ENCODE data around the gene ST6GALNAC3.
"Not testable (repeated sequence)": the region's sequence is repeated elsewhere in the genome, so short reads cannot be mapped to it uniquely, and the experiment has no call there.

The ST6GALNAC3 gene

DNA sequence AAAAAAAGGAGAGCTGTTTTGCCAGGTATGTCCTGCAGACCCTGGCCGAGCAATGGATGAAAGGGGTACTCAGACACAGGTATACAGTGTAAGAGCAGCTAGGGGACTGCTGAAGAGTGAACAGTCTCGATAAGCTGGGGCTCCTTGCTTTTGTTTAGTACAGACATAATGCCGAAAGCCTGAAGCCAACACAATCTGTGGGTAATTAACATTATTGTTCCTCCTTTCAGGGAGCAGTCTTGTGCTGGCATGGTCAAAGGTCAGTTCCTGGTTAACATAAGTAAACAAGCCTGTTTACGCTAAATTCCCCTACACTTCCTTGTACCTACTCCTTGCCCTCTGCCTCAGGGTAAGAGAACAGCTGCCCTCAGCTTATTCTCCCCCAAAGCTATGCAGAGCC is 520.5 kb downstream of the ST6GALNAC3 start:
- DNase-seq, result no peak

DNA sequence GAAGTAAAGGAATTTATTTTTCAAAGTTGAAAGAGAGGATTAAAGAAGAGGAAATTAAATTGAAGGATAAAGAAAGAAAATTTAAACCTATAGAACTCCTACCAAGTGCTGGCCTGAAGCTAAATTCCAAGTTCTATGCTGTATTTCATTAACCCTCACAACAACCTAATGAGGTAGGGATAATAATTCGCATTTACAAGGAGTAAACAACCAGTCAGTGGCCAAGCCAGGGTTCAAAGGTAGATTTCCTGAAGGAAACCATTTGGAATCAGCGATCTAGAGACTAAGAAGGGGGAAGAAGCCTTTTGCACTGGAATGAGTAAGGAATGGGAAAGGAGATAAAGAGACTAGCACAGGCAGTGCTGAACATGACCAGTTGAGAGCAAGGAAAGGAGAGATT is 526.9 kb downstream of the ST6GALNAC3 start:
- no peak for DNase-seq

- DNase-seq, result no peak
Observed at GRCh38 chr1:76607717-76608116, 533.2 kb downstream of the ST6GALNAC3 start.

- no peak for DNase-seq
Observed at GRCh38 chr1:76611770-76612445, 537.4 kb downstream of the ST6GALNAC3 start.

DNA sequence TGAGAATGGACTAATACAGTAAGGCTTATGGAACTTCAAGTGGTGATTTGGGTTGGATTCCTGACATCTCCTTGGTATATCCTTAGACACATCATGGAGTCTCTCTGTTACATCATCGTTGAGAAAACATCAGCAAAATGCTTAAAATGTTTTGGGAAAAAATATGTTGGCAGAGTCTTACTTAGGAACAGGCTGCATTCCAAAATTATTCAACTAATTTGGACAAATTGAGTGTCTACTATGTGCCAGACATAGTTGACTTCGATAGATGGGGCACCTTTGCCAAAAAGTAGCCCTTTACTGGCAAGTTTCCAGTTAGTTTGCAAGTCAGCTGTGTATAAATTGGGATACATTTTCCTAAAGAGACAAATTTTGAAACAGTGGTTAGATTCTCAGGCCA is 539.3 kb downstream of the ST6GALNAC3 start:
- DNase-seq, result no peak

- no peak for DNase-seq
Observed at GRCh38 chr1:76615253-76616035, 540.9 kb downstream of the ST6GALNAC3 start.

DNA sequence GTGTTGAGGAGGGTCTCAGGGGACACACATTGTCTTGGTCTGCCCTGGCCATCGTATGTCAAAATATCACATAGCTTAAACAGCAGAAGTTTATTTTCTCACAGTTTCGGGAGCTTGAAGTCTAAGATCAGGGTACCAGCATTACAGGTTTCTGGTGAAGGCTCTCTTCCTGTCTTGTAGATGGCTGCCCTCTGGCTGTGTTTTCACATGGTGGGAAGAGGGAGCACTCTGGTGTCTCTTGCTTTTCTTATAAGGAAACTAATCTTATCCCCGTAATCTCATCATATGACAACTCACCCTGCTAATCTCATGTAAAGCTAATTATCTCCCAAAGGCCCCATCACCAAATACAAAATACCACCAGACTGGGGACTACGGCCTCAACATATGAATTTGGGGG is 545.8 kb downstream of the ST6GALNAC3 start:
- no peak for DNase-seq

- no peak for DNase-seq
Observed at GRCh38 chr1:76622774-76623528, 548.4 kb downstream of the ST6GALNAC3 start.

- DNase-seq, result no peak
Observed at GRCh38 chr1:76625886-76626678, 551.5 kb downstream of the ST6GALNAC3 start.

DNA sequence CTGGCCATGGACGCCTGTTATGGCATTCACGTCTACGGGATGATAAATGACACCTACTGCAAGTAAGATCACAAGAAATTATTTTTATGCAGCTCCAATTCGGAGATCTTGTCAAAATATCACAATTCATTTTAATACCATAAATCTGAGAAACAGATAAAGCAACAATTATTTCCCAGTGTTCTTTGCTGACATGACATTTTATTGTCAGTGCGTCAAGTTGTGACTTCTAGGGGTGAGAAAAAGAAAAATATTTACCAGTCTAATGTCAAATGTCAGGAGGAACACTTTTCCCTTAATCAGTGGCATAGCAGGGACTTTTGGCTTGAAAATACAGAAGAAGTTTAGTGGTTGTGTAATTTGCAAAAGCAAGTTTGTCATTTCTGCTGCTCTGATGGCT is 553.0 kb downstream of the ST6GALNAC3 start:
- no peak for DNase-seq

- DNase-seq, result no peak
Observed at GRCh38 chr1:76627901-76628300, 553.4 kb downstream of the ST6GALNAC3 start.

GRCh38 chr1:76632136-76632535 is 557.6 kb downstream of the ST6GALNAC3 start:
- no peak for DNase-seq

DNA sequence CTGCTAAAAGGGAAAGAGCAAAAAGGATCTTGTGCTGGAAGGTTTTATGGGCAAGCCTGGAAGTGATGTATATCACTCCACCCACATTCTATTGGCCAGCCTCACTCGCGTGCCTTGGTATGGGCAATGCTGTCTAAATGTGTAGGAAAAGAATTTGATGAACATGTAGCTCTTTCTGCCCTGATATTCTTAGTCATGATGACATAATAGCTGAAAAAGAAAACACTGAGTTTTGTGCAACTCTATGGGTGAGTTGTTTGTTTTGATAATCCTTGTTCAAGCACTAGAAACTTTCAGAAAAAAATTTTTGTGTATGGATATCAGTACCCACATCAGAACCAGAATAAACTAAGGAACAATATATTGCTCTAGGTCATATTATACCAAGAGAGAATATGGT is 561.2 kb downstream of the ST6GALNAC3 start:
- DNase-seq, result no peak

GRCh38 chr1:76639181-76639580 is 564.6 kb downstream of the ST6GALNAC3 start:
- no peak for DNase-seq

DNA sequence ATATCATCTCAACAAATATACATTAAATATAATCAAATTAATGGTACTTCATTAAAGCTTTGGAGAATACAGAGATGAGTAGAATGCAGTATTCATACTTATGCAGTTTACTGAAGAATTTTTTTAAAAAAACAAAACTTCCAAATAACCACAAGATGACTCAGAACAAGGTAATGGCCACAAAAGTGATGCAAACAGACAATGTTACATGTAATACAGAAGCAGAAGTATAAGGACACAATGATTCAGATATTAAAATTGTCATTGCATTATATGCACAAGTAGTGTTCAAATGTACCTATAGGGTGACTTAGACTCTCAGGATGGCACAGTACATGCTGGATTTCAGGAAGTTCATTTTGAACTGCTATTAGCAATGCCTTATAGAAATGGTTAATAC is 565.5 kb downstream of the ST6GALNAC3 start:
- no peak for DNase-seq

DNA sequence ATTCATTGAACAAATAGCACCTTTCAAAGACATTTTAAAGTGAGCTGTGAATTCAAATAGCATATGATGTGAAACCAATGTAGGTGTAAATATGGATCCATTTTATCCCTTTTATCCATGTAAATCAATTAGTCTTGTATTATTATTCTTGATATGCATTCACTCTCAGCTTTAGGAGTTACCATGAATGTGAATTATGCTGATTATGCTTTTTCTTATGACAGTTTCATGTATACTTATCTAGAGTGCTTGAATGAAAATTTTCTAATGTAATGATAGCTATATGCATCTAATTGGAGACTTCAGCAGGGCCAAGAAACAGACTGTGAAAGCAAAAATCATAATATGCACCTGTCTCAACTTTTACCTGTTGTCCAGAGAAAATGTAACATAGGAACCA is 566.2 kb downstream of the ST6GALNAC3 start:
- no peak for DNase-seq

- no peak for DNase-seq
Observed at GRCh38 chr1:76644139-76644538, 569.6 kb downstream of the ST6GALNAC3 start.

GRCh38 chr1:76652860-76653259 is 578.3 kb downstream of the ST6GALNAC3 start:
- not testable (repeated sequence) for DNase-seq

GRCh38 chr1:76657623-76658022 is 583.1 kb downstream of the ST6GALNAC3 start:
- DNase-seq, result no peak

- DNase-seq, result no peak
Observed at GRCh38 chr1:76659171-76659940, 584.8 kb downstream of the ST6GALNAC3 start.

DNA sequence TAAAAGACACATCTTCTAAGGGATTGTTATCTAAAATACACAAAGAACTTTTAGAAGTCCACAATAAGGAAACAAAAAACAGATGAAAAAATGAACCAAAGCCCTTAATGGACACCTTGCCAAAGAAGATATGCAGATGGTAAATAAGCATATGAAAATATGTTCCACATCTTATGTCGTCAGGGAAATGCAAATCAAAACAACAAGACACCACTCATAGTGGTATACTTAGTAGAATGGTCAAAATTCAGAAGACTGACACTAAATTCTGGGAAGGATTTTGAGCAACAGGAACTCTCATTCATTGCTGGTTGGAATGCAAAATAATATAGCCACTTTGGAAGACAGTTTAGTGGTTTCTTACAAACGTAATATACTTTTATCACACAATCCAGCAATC is 587.0 kb downstream of the ST6GALNAC3 start:
- no peak for DNase-seq

DNA sequence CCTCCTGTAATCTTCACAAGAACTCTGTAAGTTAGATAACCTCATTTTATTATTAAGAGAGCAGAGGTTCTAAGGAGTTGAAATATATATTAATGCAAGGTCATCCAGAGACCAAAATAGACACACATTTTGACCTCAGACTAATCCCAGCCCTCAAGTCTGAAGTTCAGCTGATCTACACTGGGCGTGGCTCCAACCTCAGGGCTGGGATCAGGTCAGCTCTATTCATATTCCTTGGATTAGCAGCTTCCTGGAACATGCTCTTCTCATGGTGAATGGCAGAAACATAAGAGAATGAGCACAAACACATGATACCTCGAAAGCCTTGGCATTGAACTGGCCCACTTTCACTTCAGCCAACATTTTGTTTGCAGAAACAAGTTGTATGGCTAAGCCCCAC is 592.0 kb downstream of the ST6GALNAC3 start:
- DNase-seq, result no peak

Data from effector CD8-positive, alpha-beta T cell (primary cell).